Smooth muscle cell (in vitro differentiated cells): ENCODE data around the gene ZRANB1. TPM values are rescaled to one million over a fixed set of nuclear protein-coding genes. Genes with fewer than 3 reads are reported as not detected.

Experiments
- DNase-seq: peaks from one replicate; lab custom pipeline; 2025; ENCODE audit not compliant: unreplicated experiment; lab: John Stamatoyannopoulos, UW
- H2AFZ ChIP-seq: fragments of 200-600 bp; sonication (generic); 2 replicates; pipeline ENCODE4 v1.6.0; 2016; ENCODE audit warnings: antibody characterized with exemption, low read depth, mild to moderate bottlenecking
- H3F3A ChIP-seq: fragments of 200-600 bp; sonication (generic); 2 replicates; pipeline ENCODE4 v1.6.0; 2017; ENCODE audit warnings: antibody characterized with exemption, low read depth
- H3K27ac ChIP-seq: fragments of 200-600 bp; sonication (generic); 2 replicates; pipeline ENCODE4 v1.5.1; 2016; ENCODE audit warnings: low read depth, mild to moderate bottlenecking
- H3K27me3 ChIP-seq: fragments of 200-600 bp; sonication (generic); 2 replicates; pipeline ENCODE4 v1.6.1; 2016; ENCODE audit warnings: low read depth, mild to moderate bottlenecking
- H3K36me3 ChIP-seq: fragments of 200-600 bp; sonication (generic); 2 replicates; pipeline ENCODE4 v1.5.1; 2016; ENCODE audit warnings: low read depth
- H3K4me1 ChIP-seq: fragments of 200-600 bp; sonication (generic); 2 replicates; pipeline ENCODE4 v1.5.1; 2016; ENCODE audit warnings: low read depth
- H3K4me2 ChIP-seq: fragments of 200-600 bp; sonication (generic); 2 replicates; pipeline ENCODE4 v1.6.0; 2016; ENCODE audit warnings: mild to moderate bottlenecking
- H3K4me3 ChIP-seq: fragments of 200-600 bp; sonication (generic); 2 replicates; pipeline ENCODE4 v1.5.1; 2016; ENCODE audit warnings: mild to moderate bottlenecking
- H3K79me2 ChIP-seq: fragments of 200-600 bp; sonication (generic); 2 replicates; pipeline ENCODE4 v1.6.0; 2016; ENCODE audit warnings: low read depth, mild to moderate bottlenecking
- H3K9ac ChIP-seq: fragments of 200-600 bp; sonication (generic); 2 replicates; pipeline ENCODE4 v1.6.0; 2016; ENCODE audit warnings: low read depth
- H3K9me3 ChIP-seq: fragments of 200-600 bp; sonication (generic); replicated peaks from 2 replicates; pipeline ENCODE4 v1.5.1; 2016; ENCODE audit warnings: low read depth
- H4K20me1 ChIP-seq: fragments of 200-600 bp; sonication (generic); 2 replicates; pipeline ENCODE4 v1.6.0; 2016; ENCODE audit warnings: low read depth
- CTCF ChIP-seq: fragments of 200-600 bp; sonication (generic); IDR thresholded peaks from 2 replicates; pipeline ENCODE4 v1.5.1; 2017; ENCODE audit warnings: borderline replicate concordance, mild to moderate bottlenecking, antibody characterized with exemption; ENCODE audit not compliant: insufficient read depth, poor library complexity, severe bottlenecking
- WGBS: methylation state at CpG from one replicate; pipeline ENCODE4 v1.1.7; 2016; ENCODE audit warnings: low lambda C conversion rate; 5-methylcytosine and 5-hydroxymethylcytosine counted together
- polyA plus RNA-seq: library from polyadenylated mRNA; unstranded; fragments of >200 nt; fragmentation: Nextera tagmentation; extraction: Ambion mirVana; gene quantifications from 2 replicates; pipeline ENCODE4 v1.2.1, GENCODE V29; 2016
- total RNA-seq: library from RNA; depleted of rRNA; stranded (reverse); fragments of >200 nt; gene quantifications from 2 replicates; pipeline ENCODE4 v1.2.3, GENCODE V29; 2014

The ZRANB1 gene
- total and polyA plus RNA-seq, 2 experiments from 2014 or later: 7.5 to 24.1 TPM

DNA sequence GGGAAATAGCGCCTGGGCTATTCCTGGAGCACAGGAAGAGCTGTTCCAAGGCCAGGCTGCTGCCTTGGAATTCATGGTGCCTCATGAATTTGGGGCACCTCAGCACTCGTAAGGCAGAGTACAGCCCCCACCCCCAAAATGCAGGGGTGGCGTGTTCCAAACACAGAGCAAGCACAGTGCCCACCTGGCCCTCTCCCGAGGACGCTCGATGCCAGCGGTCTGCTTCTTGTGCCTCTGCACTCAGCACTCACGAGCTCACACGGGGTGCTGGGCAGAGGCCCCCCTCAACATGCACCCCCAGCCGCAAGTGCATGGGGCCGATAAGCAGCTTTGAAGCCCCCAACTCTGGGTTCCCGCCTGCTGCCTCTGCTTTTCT, 60.1 kb downstream of the ZRANB1 start:
- H3K9ac ChIP-seq: no peak overlapping the region
- no peaks in the 10 kb centered on the region for H3F3A ChIP-seq
- H3K4me2 ChIP-seq: no peak overlapping the region
- H3K4me3 ChIP-seq: no peak overlapping the region
- no peak for TF ChIP-seq CTCF
- H3K27ac ChIP-seq: no peak overlapping the region
- no peaks in the 10 kb centered on the region for H3K9me3 ChIP-seq
- no peaks in the 10 kb centered on the region for H3K4me1 ChIP-seq
- no peak overlapping the region for H2AFZ ChIP-seq
- H3K27me3 ChIP-seq: no peaks in the 10 kb centered on the region
- no peak for DNase-seq
- H4K20me1 ChIP-seq: peaks cover 90% of the 10 kb centered on the region
- no peaks in the 10 kb centered on the region for H3K36me3 ChIP-seq
- 94% methylated on average over 12 of the region's 12 CpGs for WGBS
- peaks cover 26% of the 10 kb centered on the region for H3K79me2 ChIP-seq

- 97% methylated on average over 27 of the region's 28 CpGs for WGBS
Measured at GRCh38 chr10:125002423-125003145, 60.7 kb downstream of the ZRANB1 start.

GRCh38 chr10:125003146-125003900, 61.4 kb downstream of the ZRANB1 start:
- Histone ChIP-seq H3K27ac (no peak overlapping the region), H3K4me1 (no peaks in the 10 kb centered on the region), H2AFZ (no peak overlapping the region), H3K9me3 (no peaks in the 10 kb centered on the region), H3K9ac (no peak overlapping the region), H4K20me1 (peaks cover 99% of the 10 kb centered on the region), H3K4me2 (no peak overlapping the region), H3K4me3 (no peak overlapping the region), H3K36me3 (no peaks in the 10 kb centered on the region), H3K79me2 (peaks cover 37% of the 10 kb centered on the region), H3K27me3 (no peaks in the 10 kb centered on the region), H3F3A (no peaks in the 10 kb centered on the region)
- no peak for DNase-seq
- TF ChIP-seq CTCF: peak; percentile 24
- 99% methylated on average over 21 of the region's 34 CpGs for WGBS

More at GRCh38 chr10:125002423-125003145, 60.7 kb downstream of the ZRANB1 start:
- Histone ChIP-seq H3K4me3 (no peak overlapping the region), H4K20me1 (peaks cover 95% of the 10 kb centered on the region), H3K36me3 (no peaks in the 10 kb centered on the region), H3K27me3 (no peaks in the 10 kb centered on the region), H2AFZ (no peak overlapping the region), H3K27ac (no peak overlapping the region), H3K79me2 (peaks cover 31% of the 10 kb centered on the region), H3K9ac (no peak overlapping the region), H3K4me2 (no peak overlapping the region), H3K4me1 (no peaks in the 10 kb centered on the region), H3F3A (no peaks in the 10 kb centered on the region), H3K9me3 (no peaks in the 10 kb centered on the region)
- no peak for TF ChIP-seq CTCF
- DNase-seq: no peak
